ENCODE measurements around the gene PFDN2. TPM values are rescaled to one million over a fixed set of nuclear protein-coding genes. Genes with fewer than 3 reads are reported as not detected.

The PFDN2 gene
- total RNA-seq, 1 donor from 2014 or later: 90.0 TPM

- Mint-ChIP-seq H3K27me3 (ENCODE audit: low read depth) (no peaks in the 10 kb centered on the region), H3K4me1 (peaks cover 23% of the 10 kb centered on the region), H3K27ac (ENCODE audit: unreplicated experiment) (no peak overlapping the region), H3K4me3 (no peak overlapping the region), H3K36me3 (ENCODE audit: low read depth) (peaks cover 4% of the 10 kb centered on the region), H3K9me3 (no peaks in the 10 kb centered on the region)
- DNase-seq (ENCODE audit: low read depth, low spot score): no peak
- no peak for TF ChIP-seq CTCF (conservative IDR thresholded peaks at IDR 0.05)
Measured at GRCh38 chr1:161133220-161133740, 15.4 kb upstream of the PFDN2 start.

GRCh38 chr1:161132410-161133219 is 14.8 kb upstream of the PFDN2 start, which contains the start of gene DEDD:
Gene DEDD (minus strand): TSS chr1:161132667. CDS start chr1:161124462, 8,205 bp downstream.
- H3K27me3 Mint-ChIP-seq (ENCODE audit: low read depth): no peaks in the 10 kb centered on the region
- no peak within 1 kb of the TSS for H3K4me3 Mint-ChIP-seq
- H3K9me3 Mint-ChIP-seq: no peaks in the 10 kb centered on the region
- peaks cover 23% of the 10 kb centered on the region for H3K4me1 Mint-ChIP-seq
- H3K27ac Mint-ChIP-seq (ENCODE audit: unreplicated experiment): peak within 1 kb of the TSS; percentile 97
- peaks cover 4% of the 10 kb centered on the region for H3K36me3 Mint-ChIP-seq (ENCODE audit: low read depth)
- DNase-seq (ENCODE audit: low read depth, low spot score): peak; percentile 84
- no peak for TF ChIP-seq CTCF (conservative IDR thresholded peaks at IDR 0.05)

- H3K27me3 Mint-ChIP-seq (ENCODE audit: low read depth): no peaks in the 10 kb centered on the region
- peaks cover 24% of the 10 kb centered on the region for H3K4me1 Mint-ChIP-seq
Measured at GRCh38 chr1:161131523-161132409, 13.9 kb upstream of the PFDN2 start.

GRCh38 chr1:161130266-161130665 is 12.4 kb upstream of the PFDN2 start:
- Mint-ChIP-seq H3K27ac (ENCODE audit: unreplicated experiment) (peak overlapping the region; percentile 30), H3K4me1 (peaks cover 27% of the 10 kb centered on the region), H3K4me3 (no peak overlapping the region), H3K27me3 (ENCODE audit: low read depth) (no peaks in the 10 kb centered on the region), H3K36me3 (ENCODE audit: low read depth) (peaks cover 13% of the 10 kb centered on the region), H3K9me3 (no peaks in the 10 kb centered on the region)
- no peak for DNase-seq (ENCODE audit: low read depth, low spot score)
- no peak for TF ChIP-seq CTCF (conservative IDR thresholded peaks at IDR 0.05)

More at GRCh38 chr1:161131523-161132409, 13.9 kb upstream of the PFDN2 start:
- no peak overlapping the region for H3K4me3 Mint-ChIP-seq
- no peaks in the 10 kb centered on the region for H3K9me3 Mint-ChIP-seq
- no peak for DNase-seq (ENCODE audit: low read depth, low spot score)
- H3K27ac Mint-ChIP-seq (ENCODE audit: unreplicated experiment): peak overlapping the region; percentile 97
- TF ChIP-seq CTCF (conservative IDR thresholded peaks at IDR 0.05): no peak
- peaks cover 6% of the 10 kb centered on the region for H3K36me3 Mint-ChIP-seq (ENCODE audit: low read depth)

- Mint-ChIP-seq H3K4me1 (peaks cover 27% of the 10 kb centered on the region), H3K27ac (ENCODE audit: unreplicated experiment) (no peak overlapping the region), H3K4me3 (peak overlapping the region; percentile 49), H3K9me3 (no peaks in the 10 kb centered on the region), H3K27me3 (ENCODE audit: low read depth) (no peaks in the 10 kb centered on the region), H3K36me3 (ENCODE audit: low read depth) (peaks cover 14% of the 10 kb centered on the region)
- TF ChIP-seq CTCF (conservative IDR thresholded peaks at IDR 0.05): no peak
- DNase-seq (ENCODE audit: low read depth, low spot score): no peak
Measured at GRCh38 chr1:161128591-161129420, 11.0 kb upstream of the PFDN2 start.

All from neural crest cell (in vitro differentiated cells).